ENCODE measurements around the gene GRB10. TPM values are rescaled to one million over a fixed set of nuclear protein-coding genes. Genes with fewer than 3 reads are reported as not detected.

GRB10 gene
- polyA plus RNA-seq, 1 donor, result 19.9 TPM

GRCh38 chr7:50712252-50713122 is 70.2 kb downstream of the GRB10 start:
- WGBS (ENCODE audit: insufficient coverage, low lambda C conversion rate), result no CpG with 5 or more reads among the region's 3 CpGs
- Histone ChIP-seq H3K36me3 (ENCODE audit: control insufficient read depth, insufficient read depth, low read length) (no peaks in the 10 kb centered on the region), H3K9me3 (ENCODE audit: control insufficient read depth, low read depth, low read length) (no peaks in the 10 kb centered on the region), H3K27ac (ENCODE audit: low read length) (no peak overlapping the region), H3K4me3 (ENCODE audit: low read length) (no peak overlapping the region), H3K27me3 (ENCODE audit: control insufficient read depth, insufficient read depth, low read length) (no peaks in the 10 kb centered on the region), H3K4me1 (ENCODE audit: control insufficient read depth, insufficient read depth, low read length) (no peaks in the 10 kb centered on the region)
- DNase-seq, result no peak

GRCh38 chr7:50711271-50712175 is 71.2 kb downstream of the GRB10 start:
- Histone ChIP-seq H3K27ac (ENCODE audit: low read length) (no peak overlapping the region), H3K4me3 (ENCODE audit: low read length) (no peak overlapping the region), H3K9me3 (ENCODE audit: control insufficient read depth, low read depth, low read length) (no peaks in the 10 kb centered on the region), H3K36me3 (ENCODE audit: control insufficient read depth, insufficient read depth, low read length) (no peaks in the 10 kb centered on the region), H3K27me3 (ENCODE audit: control insufficient read depth, insufficient read depth, low read length) (no peaks in the 10 kb centered on the region), H3K4me1 (ENCODE audit: control insufficient read depth, insufficient read depth, low read length) (no peaks in the 10 kb centered on the region)
- WGBS (ENCODE audit: insufficient coverage, low lambda C conversion rate), result 100% methylated on average over 1 of the region's 14 CpGs
- DNase-seq, result no peak

- WGBS (ENCODE audit: insufficient coverage, low lambda C conversion rate), result 100% methylated on average over 1 of the region's 15 CpGs
- Histone ChIP-seq H3K4me3 (ENCODE audit: low read length) (no peak overlapping the region), H3K9me3 (ENCODE audit: control insufficient read depth, low read depth, low read length) (no peaks in the 10 kb centered on the region), H3K4me1 (ENCODE audit: control insufficient read depth, insufficient read depth, low read length) (no peaks in the 10 kb centered on the region), H3K36me3 (ENCODE audit: control insufficient read depth, insufficient read depth, low read length) (no peaks in the 10 kb centered on the region), H3K27ac (ENCODE audit: low read length) (no peak overlapping the region), H3K27me3 (ENCODE audit: control insufficient read depth, insufficient read depth, low read length) (no peaks in the 10 kb centered on the region)
- DNase-seq, result no peak
These were observed 72.1 kb downstream of the GRB10 start for GRCh38 chr7:50710441-50711154.

GRCh38 chr7:50709151-50709550 is 73.5 kb downstream of the GRB10 start:
- no peaks in the 10 kb centered on the region for H3K4me1 ChIP-seq (ENCODE audit: control insufficient read depth, insufficient read depth, low read length)
- H3K27ac ChIP-seq (ENCODE audit: low read length), result no peak overlapping the region

GRCh38 chr7:50707236-50708006 is 75.3 kb downstream of the GRB10 start:
- no peak overlapping the region for H3K27ac ChIP-seq (ENCODE audit: low read length)

More at GRCh38 chr7:50709151-50709550, 73.5 kb downstream of the GRB10 start:
- Histone ChIP-seq H3K4me3 (ENCODE audit: low read length) (no peak overlapping the region), H3K27me3 (ENCODE audit: control insufficient read depth, insufficient read depth, low read length) (no peaks in the 10 kb centered on the region), H3K9me3 (ENCODE audit: control insufficient read depth, low read depth, low read length) (no peaks in the 10 kb centered on the region), H3K36me3 (ENCODE audit: control insufficient read depth, insufficient read depth, low read length) (no peaks in the 10 kb centered on the region)
- DNase-seq, result no peak
- no CpG with 5 or more reads among the region's 7 CpGs for WGBS (ENCODE audit: insufficient coverage, low lambda C conversion rate)

GRCh38 chr7:50706469-50706937 is 76.2 kb downstream of the GRB10 start:
- H3K4me1 ChIP-seq (ENCODE audit: control insufficient read depth, insufficient read depth, low read length), result no peaks in the 10 kb centered on the region
- H3K4me3 ChIP-seq (ENCODE audit: low read length), result no peak overlapping the region
- H3K27me3 ChIP-seq (ENCODE audit: control insufficient read depth, insufficient read depth, low read length), result no peaks in the 10 kb centered on the region
- no peak for DNase-seq
- no peaks in the 10 kb centered on the region for H3K9me3 ChIP-seq (ENCODE audit: control insufficient read depth, low read depth, low read length)
- H3K36me3 ChIP-seq (ENCODE audit: control insufficient read depth, insufficient read depth, low read length), result peaks cover 4% of the 10 kb centered on the region
- 100% methylated on average over 2 of the region's 5 CpGs for WGBS (ENCODE audit: insufficient coverage, low lambda C conversion rate)
- H3K27ac ChIP-seq (ENCODE audit: low read length), result no peak overlapping the region

More at GRCh38 chr7:50707236-50708006, 75.3 kb downstream of the GRB10 start:
- H3K9me3 ChIP-seq (ENCODE audit: control insufficient read depth, low read depth, low read length), result no peaks in the 10 kb centered on the region
- H3K36me3 ChIP-seq (ENCODE audit: control insufficient read depth, insufficient read depth, low read length), result peaks cover under 1% of the 10 kb centered on the region
- H3K27me3 ChIP-seq (ENCODE audit: control insufficient read depth, insufficient read depth, low read length), result no peaks in the 10 kb centered on the region
- 88% methylated on average over 4 of the region's 9 CpGs for WGBS (ENCODE audit: insufficient coverage, low lambda C conversion rate)
- H3K4me1 ChIP-seq (ENCODE audit: control insufficient read depth, insufficient read depth, low read length), result no peaks in the 10 kb centered on the region
- no peak overlapping the region for H3K4me3 ChIP-seq (ENCODE audit: low read length)
- DNase-seq, result no peak

GRCh38 chr7:50704844-50705243 is 77.9 kb downstream of the GRB10 start:
- H3K27me3 ChIP-seq (ENCODE audit: control insufficient read depth, insufficient read depth, low read length), result no peaks in the 10 kb centered on the region
- peaks cover 6% of the 10 kb centered on the region for H3K36me3 ChIP-seq (ENCODE audit: control insufficient read depth, insufficient read depth, low read length)
- H3K4me3 ChIP-seq (ENCODE audit: low read length), result no peak overlapping the region
- no CpG with 5 or more reads among the region's 6 CpGs for WGBS (ENCODE audit: insufficient coverage, low lambda C conversion rate)
- H3K27ac ChIP-seq (ENCODE audit: low read length), result no peak overlapping the region
- H3K4me1 ChIP-seq (ENCODE audit: control insufficient read depth, insufficient read depth, low read length), result no peaks in the 10 kb centered on the region
- H3K9me3 ChIP-seq (ENCODE audit: control insufficient read depth, low read depth, low read length), result no peaks in the 10 kb centered on the region
- no peak for DNase-seq

- no peaks in the 10 kb centered on the region for H3K4me1 ChIP-seq (ENCODE audit: control insufficient read depth, insufficient read depth, low read length)
- peaks cover 6% of the 10 kb centered on the region for H3K36me3 ChIP-seq (ENCODE audit: control insufficient read depth, insufficient read depth, low read length)
- WGBS (ENCODE audit: insufficient coverage, low lambda C conversion rate), result 100% methylated on average over 1 of the region's 6 CpGs
- no peak for DNase-seq
- H3K9me3 ChIP-seq (ENCODE audit: control insufficient read depth, low read depth, low read length), result no peaks in the 10 kb centered on the region
- no peaks in the 10 kb centered on the region for H3K27me3 ChIP-seq (ENCODE audit: control insufficient read depth, insufficient read depth, low read length)
- H3K27ac ChIP-seq (ENCODE audit: low read length), result no peak overlapping the region
- no peak overlapping the region for H3K4me3 ChIP-seq (ENCODE audit: low read length)
These were observed 79.0 kb downstream of the GRB10 start for GRCh38 chr7:50703654-50704053.

GRCh38 chr7:50699143-50699542 is 83.6 kb downstream of the GRB10 start:
- Histone ChIP-seq H3K4me3 (ENCODE audit: low read length) (no peak overlapping the region), H3K36me3 (ENCODE audit: control insufficient read depth, insufficient read depth, low read length) (peaks cover 6% of the 10 kb centered on the region), H3K9me3 (ENCODE audit: control insufficient read depth, low read depth, low read length) (no peaks in the 10 kb centered on the region), H3K27ac (ENCODE audit: low read length) (no peak overlapping the region), H3K4me1 (ENCODE audit: control insufficient read depth, insufficient read depth, low read length) (peaks cover 4% of the 10 kb centered on the region), H3K27me3 (ENCODE audit: control insufficient read depth, insufficient read depth, low read length) (no peaks in the 10 kb centered on the region)
- no peak for DNase-seq
